ENCODE data around the gene RPL36.
"Not testable (repeated sequence)": the region's sequence is repeated elsewhere in the genome, so short reads cannot be mapped to it uniquely, and the experiment has no call there.

The RPL36 gene

GRCh38 chr19:5676105-5676771 is 13.9 kb upstream of the RPL36 start:
- no peak for DNase-seq

- no peak for DNase-seq
These were observed 13.4 kb upstream of the RPL36 start for GRCh38 chr19:5676772-5677105.

- DNase-seq = no peak
These were observed 13.0 kb upstream of the RPL36 start for GRCh38 chr19:5677136-5677535.

- DNase-seq = no peak
These were observed 12.5 kb upstream of the RPL36 start for GRCh38 chr19:5677580-5677979.

- DNase-seq = no peak
These were observed 11.9 kb upstream of the RPL36 start for GRCh38 chr19:5678071-5678718.

- DNase-seq = no peak
These were observed 10.6 kb upstream of the RPL36 start for GRCh38 chr19:5679289-5680083.

- DNase-seq = no peak
These were observed 10.0 kb upstream of the RPL36 start for GRCh38 chr19:5680084-5680436.

GRCh38 chr19:5680437-5681368 is 9.4 kb upstream of the RPL36 start, which contains the start of the genes HSD11B1L and MICOS13:
TSS of gene HSD11B1L (plus strand) at chr19:5681027. CDS start at chr19:5684833, 3,806 bp downstream.
TSS of gene MICOS13 (minus strand) at chr19:5680516. CDS start at chr19:5680486, 30 bp downstream.
- DNase-seq = peak; percentile 99

GRCh38 chr19:5681391-5682106 is 8.5 kb upstream of the RPL36 start:
- no peak for DNase-seq

- DNase-seq = no peak
These were observed 8.0 kb upstream of the RPL36 start for GRCh38 chr19:5682107-5682482.

GRCh38 chr19:5683177-5683886 is 6.8 kb upstream of the RPL36 start:
- DNase-seq = no peak

GRCh38 chr19:5684694-5685430 is 5.2 kb upstream of the RPL36 start:
- DNase-seq = no peak

GRCh38 chr19:5686326-5686646 is 3.8 kb upstream of the RPL36 start:
- DNase-seq = no peak

GRCh38 chr19:5686647-5687359 is 3.3 kb upstream of the RPL36 start:
- no peak for DNase-seq

- DNase-seq = no peak
These were observed 2.5 kb upstream of the RPL36 start for GRCh38 chr19:5687360-5688198.

GRCh38 chr19:5688262-5688881 is 1.7 kb upstream of the RPL36 start:
- not testable (repeated sequence) for DNase-seq

GRCh38 chr19:5690955-5691821 is 1.1 kb downstream of the RPL36 start:
- DNase-seq = no peak
